DMS 273 (cell line): Measurements from ENCODE around the gene WDR59.
"Not testable (repeated sequence)": the region's sequence is repeated elsewhere in the genome, so short reads cannot be mapped to it uniquely, and the experiment has no call there.

Source experiments
- DNase-seq: peaks from one replicate; lab custom pipeline; 2025; ENCODE audit not compliant: unreplicated experiment; lab: John Stamatoyannopoulos, UW

The WDR59 gene

GRCh38 chr16:74868501-74868900 is 116.4 kb downstream of the WDR59 start:
- DNase-seq = no peak

DNA sequence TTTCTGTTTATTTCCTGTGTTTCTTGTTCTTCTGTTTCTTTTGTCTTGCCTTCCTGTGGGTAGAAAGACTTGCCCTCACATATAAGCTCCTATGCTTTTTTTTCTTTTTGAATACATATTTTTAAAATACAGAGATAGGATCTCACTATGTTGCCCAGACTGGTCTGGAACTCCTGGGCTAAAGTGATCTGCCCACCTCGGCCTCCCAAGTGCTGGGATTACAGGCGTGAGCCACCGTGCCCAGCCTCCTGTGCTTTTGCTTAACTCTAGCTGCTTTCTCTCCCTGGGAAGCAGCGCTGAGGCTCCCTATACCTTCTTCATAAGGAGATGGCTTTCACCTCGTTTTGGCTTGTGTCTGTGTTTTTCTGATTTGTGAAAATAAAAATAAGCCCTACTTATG is 116.9 kb downstream of the WDR59 start:
- no peak for DNase-seq

GRCh38 chr16:74867281-74867849 is 117.6 kb downstream of the WDR59 start:
- no peak for DNase-seq

GRCh38 chr16:74865922-74866598 is 118.9 kb downstream of the WDR59 start:
- no peak for DNase-seq

- peak; percentile 82 for DNase-seq
Measured at GRCh38 chr16:74862743-74863244, 122.1 kb downstream of the WDR59 start.

GRCh38 chr16:74852500-74852875 is 132.4 kb downstream of the WDR59 start:
- no peak for DNase-seq

DNA sequence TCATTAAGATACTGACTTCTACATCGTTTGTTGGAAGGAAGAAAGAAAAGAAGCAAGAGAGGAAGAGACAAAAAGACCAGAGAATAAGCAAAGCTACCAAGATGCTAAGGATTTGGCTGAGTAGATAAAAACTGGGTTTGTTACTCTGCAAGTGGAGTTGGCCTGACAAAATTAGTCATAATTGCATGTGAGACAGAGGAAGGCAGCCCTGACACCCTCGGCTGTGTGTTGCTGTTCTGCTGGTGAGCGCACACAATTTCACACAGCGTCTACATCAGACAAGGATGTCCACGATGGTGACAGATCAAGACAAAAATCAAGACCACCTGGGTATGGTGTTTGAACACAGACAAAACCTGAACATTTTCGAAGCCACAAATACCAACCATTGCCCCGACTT is 134.9 kb downstream of the WDR59 start:
- DNase-seq = no peak

DNA sequence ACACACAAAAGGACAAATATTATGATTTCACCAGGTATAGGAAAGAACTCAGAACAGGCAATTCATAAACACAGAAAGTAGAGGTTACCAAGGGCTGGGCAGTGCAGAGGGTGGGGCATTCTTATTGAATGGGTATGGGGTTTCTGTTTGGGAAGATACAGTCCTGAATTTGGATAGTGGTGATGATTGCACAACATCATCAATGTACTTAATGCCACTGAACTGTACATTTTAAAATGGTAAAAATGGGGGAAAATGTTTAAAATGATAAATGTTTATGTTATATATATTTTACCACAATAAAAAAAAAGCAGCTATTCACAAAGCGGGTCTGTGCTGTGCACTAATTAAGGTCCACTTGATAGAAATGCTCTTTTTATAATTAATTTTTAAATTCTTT is 137.7 kb downstream of the WDR59 start:
- no peak for DNase-seq

DNA sequence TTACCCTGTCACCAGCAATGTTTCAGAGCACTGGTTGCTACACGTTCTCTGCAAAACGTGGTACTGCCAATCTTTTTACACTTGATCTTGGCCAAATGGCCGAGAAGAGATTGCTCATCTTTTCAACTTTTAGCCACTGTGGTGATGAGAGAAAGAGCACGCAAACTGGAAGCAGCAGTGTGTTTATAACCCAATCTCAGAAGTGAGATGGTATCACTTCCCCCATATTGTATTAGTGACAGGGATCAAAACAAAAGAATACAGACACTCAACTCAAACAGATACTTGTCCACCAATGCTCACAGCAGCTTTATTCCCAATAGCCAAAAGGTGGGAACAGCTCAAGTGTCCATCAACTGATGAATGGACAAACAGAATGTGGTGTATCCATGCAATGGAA is 138.2 kb downstream of the WDR59 start:
- DNase-seq = no peak

DNA sequence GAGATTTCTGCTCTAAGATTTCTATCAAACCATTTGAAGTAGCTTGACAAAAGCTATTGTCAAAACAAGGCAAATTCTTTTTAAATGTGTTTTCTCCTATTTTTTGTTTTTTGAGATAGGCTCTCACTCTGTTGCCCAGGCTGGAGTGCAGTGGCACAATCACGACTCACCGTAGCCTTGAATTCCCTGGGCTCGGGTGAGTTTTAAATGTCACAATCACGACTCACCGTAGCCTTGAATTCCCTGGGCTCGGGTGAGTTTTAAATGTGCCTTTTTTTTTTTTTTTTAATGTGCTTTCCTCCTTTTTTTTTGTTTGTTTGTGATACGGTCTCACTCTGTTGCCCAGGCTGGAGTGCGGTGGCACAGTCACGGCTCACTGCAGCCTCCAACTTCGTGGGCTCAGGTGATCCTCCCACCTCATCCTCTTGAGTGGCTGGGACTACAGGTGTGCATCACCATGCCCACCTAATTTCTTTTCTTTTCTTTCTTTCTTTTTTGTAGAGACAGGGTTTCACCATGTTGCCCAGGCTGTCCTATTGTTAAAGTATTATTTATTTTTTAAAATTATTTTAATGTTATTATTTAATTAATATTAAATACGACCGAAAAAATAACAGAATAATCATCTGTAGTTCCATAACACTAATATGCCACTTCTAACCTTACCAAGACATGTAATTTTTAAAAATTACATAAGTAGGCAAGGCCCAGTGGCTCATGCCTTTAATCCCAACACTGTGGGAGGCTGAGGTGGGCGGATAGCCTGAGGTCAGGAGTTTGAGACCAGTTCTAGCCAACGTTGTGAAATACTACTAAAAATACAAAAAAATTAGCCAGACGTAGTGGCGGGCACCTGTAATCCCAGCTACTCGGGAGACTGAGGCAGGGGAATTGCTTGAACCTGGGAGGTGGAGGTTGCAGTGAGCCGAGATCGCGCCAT is 140.6 kb downstream of the WDR59 start:
- no peak for DNase-seq

DNA sequence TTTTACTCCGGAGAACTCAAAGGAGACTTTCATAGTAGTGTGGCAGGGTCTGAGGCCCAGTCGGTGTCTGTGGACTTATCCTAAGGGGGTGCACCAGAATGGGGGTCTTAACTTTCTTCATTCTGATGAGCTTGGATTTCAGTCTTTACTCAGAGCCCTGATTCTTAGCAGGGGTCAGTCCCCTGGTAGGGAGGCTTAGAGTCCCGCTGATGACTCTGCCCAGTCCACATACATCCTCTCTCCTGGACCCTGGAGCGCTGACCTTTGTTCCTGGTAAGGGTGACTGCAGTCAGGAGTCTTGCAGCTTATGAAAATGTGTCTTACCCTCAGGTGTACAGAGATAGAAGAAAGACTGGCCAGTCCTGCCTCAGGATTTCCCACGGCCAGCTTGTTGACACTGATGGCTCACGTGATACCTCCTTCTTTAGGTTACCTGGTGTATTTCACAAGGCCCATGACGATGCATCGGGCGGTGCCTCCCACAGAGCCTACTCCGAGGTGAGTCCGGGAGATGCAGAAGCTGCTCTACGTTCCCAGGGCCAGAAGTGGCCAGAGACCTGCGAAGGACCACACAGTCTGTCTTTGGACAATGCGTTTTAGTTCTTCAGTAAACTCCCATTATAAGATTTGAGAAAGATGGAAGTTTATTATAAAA is 141.4 kb downstream of the WDR59 start:
- DNase-seq = not testable (repeated sequence)

GRCh38 chr16:74842413-74842812 is 142.5 kb downstream of the WDR59 start:
- DNase-seq = peak; percentile 61

- peak; percentile 16 for DNase-seq
Measured at GRCh38 chr16:74841904-74842303, 143.0 kb downstream of the WDR59 start.

DNA sequence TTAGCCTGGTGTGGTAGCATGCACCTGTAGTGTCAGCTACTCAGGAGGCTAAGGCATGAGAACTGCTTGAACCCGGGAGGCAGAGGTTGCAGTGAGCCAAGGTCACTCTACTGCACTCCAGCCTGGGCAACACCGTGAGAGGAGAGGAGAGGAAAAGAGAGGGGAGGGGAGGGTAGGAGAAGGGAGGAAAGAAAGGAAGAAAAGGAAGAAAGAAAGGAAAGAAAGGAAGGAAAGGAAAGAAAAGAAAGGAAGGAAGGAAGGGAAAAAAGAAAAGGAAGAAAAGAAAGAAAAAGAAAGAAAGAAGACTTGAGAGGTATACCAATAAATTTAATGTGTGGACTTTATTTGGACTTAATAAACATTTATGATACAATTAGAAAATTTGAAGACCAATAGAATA is 143.5 kb downstream of the WDR59 start:
- no peak for DNase-seq

DNA sequence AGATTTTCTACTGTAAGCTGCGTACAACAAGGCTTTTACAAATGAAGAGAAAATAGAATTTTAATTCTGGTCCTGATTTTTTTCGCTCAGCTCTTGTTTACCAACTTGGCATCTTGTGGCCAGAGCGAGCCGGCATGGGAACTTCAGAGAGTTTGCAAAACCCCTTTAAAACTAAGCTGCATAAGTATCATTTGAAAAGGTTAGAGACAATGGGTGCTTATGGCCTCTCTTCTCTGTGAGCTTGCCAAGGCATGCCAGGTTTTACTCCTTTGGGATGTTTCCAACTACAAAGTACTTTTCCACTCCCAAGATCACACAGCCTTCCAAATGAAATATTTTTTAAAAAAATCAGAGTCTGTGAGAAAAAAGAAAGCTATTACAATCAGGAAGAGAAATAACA is 147.9 kb downstream of the WDR59 start:
- DNase-seq = peak; percentile 40

- DNase-seq = no peak
Measured at GRCh38 chr16:74836111-74836671, 148.7 kb downstream of the WDR59 start.

DNA sequence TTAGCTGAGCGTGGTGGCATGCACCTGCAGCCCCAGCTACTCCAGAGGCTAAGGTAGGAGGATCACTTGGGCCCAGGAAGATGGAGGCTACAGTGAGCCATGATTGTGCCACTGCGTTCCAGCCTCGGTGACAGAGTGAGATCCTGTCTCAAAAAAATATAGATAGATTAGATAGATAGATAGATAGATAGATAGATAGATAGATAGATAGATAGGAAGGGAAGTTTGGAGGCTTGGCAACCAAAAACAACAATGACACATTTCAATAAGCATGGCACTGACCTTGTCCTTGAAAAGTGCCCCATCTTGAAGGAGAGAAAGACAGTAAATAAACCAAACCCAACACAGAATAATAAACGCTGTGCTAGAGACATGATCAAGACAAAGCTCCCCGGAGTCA is 152.7 kb downstream of the WDR59 start:
- DNase-seq = no peak

GRCh38 chr16:74831467-74831866 is 153.5 kb downstream of the WDR59 start:
- no peak for DNase-seq

GRCh38 chr16:74830648-74831047 is 154.3 kb downstream of the WDR59 start:
- DNase-seq = no peak

- DNase-seq = no peak
Measured at GRCh38 chr16:74829637-74830036, 155.3 kb downstream of the WDR59 start.

DNA sequence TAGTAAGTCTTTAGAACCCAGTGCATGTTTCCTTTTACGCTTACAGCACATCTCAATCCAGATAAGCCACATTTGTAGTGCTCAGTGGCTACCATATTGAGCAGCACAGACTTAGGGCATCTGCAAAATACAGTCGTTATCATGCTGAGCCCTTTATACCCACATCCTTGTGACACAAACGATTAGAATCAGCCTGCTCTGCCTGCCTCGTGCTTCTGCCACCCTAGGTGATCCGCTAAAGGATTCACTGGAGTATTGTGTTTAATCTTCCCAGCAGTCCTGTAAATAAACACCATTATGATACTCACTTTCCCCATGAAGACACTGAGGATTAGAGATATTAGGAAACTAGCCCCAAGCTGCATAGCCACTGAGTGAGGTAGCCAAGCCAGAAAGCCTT is 159.0 kb downstream of the WDR59 start:
- no peak for DNase-seq
